K562 (cell line): ENCODE results near the gene SECISBP2. TPM values are rescaled to one million over a fixed set of nuclear protein-coding genes. Genes with fewer than 3 reads are reported as not detected.

Experiments
- AFF1 ChIP-seq, 2 experiments: fragments of 450-650 bp; IDR thresholded peaks; 2 replicates each; pipeline ENCODE4 v1.6.1; 2018; ENCODE audit warnings: mild to moderate bottlenecking in 2 of 2, low read depth in 1 of 2; ENCODE audit not compliant: partially characterized antibody in 2 of 2
- ATF4 ChIP-seq: fragments of 450-650 bp; formaldehyde crosslinking; IDR thresholded peaks from 2 replicates; pipeline ENCODE4 v1.4.0; 2022; ENCODE audit warnings: mild to moderate bottlenecking, moderate library complexity
- BRD9 ChIP-seq: fragments of 450-650 bp; IDR thresholded peaks from 2 replicates; pipeline ENCODE4 v1.6.1; 2018; ENCODE audit warnings: low read depth; ENCODE audit not compliant: partially characterized antibody
- MTA3 ChIP-seq: fragments of 450-650 bp; formaldehyde crosslinking; IDR thresholded peaks from 2 replicates; pipeline ENCODE4 v1.6.1; 2017; ENCODE audit warnings: mild to moderate bottlenecking, borderline replicate concordance
- POLR2B ChIP-seq: fragments of 450-650 bp; IDR thresholded peaks from 2 replicates; pipeline ENCODE4 v1.6.1; 2018; ENCODE audit warnings: low read depth; ENCODE audit not compliant: partially characterized antibody
- TAF15 ChIP-seq: fragments of 200-400 bp; formaldehyde crosslinking; IDR thresholded peaks from 2 replicates; pipeline ENCODE4 v1.6.1; 2017; ENCODE audit warnings: mild to moderate bottlenecking, low read depth, low read length, moderate library complexity
- ZFP91 ChIP-seq: sonication (generic); formaldehyde crosslinking; IDR thresholded peaks from 2 replicates; pipeline ENCODE4 v1.8.0; 2022; ENCODE audit warnings: mild to moderate bottlenecking, missing genetic modification reagents
- ZNF507 ChIP-seq: conservative IDR thresholded peaks from 2 replicates; pipeline ENCODE4 v1.6.1; 2017; ENCODE audit warnings: missing genetic modification characterization, missing compliant biosample characterization
- polyA plus RNA-seq, 8 experiments: library from polyadenylated mRNA; depleted of rRNA in 4 of 8; stranded (reverse) in 5 of 8; unstranded in 3 of 8; fragments of >200 nt; fragmentation: Nextera tagmentation in 2 of 8; fragmentation: Illumina TruSeq in 1 of 8; extraction: Ambion mirVana in 2 of 8; extraction: Trizol in 1 of 8; gene quantifications; 2 replicates each; pipeline versions ENCODE4 v1.2.1 to v1.2.3, GENCODE V29; 2011 to 2014; ENCODE audit warnings: inconsistent platforms in 1 of 8, missing spikeins in 1 of 8
- total RNA-seq, 7 experiments: library from RNA; depleted of rRNA in 6 of 7; stranded (reverse); fragments of >200 nt in 6 of 7; fragmentation: Illumina TruSeq in 2 of 7; extraction: Trizol in 2 of 7; gene quantifications; 2 replicates each; pipeline versions ENCODE4 v1.2.1 to v1.2.3, GENCODE V29; 2011 to 2021; ENCODE audit warnings: low replicate concordance in 1 of 7
- TF ChIP-seq, protein P1 (sequence below): fragments of 250-450 bp; sonication (Bioruptor Pico); IDR thresholded peaks from 2 replicates; pipeline ENCODE4 v1.4.0; 2020; ENCODE audit warnings: mild to moderate bottlenecking, moderate library complexity
- TF ChIP-seq, protein P2 (sequence below), 2 experiments: fragments of 150-350 bp in 1 of 2; IDR thresholded peaks; 2 replicates each; pipeline ENCODE4 v1.6.1; 2012 to 2016; ENCODE audit warnings: low read depth in 2 of 2, low read length in 2 of 2, mild to moderate bottlenecking in 1 of 2, moderate library complexity in 1 of 2

Gene SECISBP2
- total and polyA plus RNA-seq, 9 of the 15 experiments (the other 6 are each of a cell fraction or from before 2014, with no cell fraction given): 3.2 to 41.6 (median 26.1) TPM

- TF ChIP-seq, protein P1, sequence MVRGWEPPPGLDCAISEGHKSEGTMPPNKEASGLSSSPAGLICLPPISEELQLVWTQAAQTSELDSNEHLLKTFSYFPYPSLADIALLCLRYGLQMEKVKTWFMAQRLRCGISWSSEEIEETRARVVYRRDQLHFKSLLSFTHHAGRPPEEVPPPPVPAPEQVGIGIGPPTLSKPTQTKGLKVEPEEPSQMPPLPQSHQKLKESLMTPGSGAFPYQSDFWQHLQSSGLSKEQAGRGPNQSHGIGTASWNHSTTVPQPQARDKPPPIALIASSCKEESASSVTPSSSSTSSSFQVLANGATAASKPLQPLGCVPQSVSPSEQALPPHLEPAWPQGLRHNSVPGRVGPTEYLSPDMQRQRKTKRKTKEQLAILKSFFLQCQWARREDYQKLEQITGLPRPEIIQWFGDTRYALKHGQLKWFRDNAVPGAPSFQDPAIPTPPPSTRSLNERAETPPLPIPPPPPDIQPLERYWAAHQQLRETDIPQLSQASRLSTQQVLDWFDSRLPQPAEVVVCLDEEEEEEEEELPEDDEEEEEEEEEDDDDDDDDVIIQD (CRISPR knock-in tag): no peak
- TF ChIP-seq BRD9 (no peak), TAF15 (no peak), ZFP91 (CRISPR knock-in tag) (no peak), ZNF507 (tag) (no peak), ATF4 (CRISPR knock-in tag) (no peak), POLR2B (peak; percentile 80), AFF1 (IDR thresholded peaks at IDR 0.05; ENCODE audit: low read depth in 1 of 2, partially characterized antibody in 2 of 2) (no peak), MTA3 (peak; percentile 65; the same call in 1 of the 2 replicates)
- TF ChIP-seq, protein P2, sequence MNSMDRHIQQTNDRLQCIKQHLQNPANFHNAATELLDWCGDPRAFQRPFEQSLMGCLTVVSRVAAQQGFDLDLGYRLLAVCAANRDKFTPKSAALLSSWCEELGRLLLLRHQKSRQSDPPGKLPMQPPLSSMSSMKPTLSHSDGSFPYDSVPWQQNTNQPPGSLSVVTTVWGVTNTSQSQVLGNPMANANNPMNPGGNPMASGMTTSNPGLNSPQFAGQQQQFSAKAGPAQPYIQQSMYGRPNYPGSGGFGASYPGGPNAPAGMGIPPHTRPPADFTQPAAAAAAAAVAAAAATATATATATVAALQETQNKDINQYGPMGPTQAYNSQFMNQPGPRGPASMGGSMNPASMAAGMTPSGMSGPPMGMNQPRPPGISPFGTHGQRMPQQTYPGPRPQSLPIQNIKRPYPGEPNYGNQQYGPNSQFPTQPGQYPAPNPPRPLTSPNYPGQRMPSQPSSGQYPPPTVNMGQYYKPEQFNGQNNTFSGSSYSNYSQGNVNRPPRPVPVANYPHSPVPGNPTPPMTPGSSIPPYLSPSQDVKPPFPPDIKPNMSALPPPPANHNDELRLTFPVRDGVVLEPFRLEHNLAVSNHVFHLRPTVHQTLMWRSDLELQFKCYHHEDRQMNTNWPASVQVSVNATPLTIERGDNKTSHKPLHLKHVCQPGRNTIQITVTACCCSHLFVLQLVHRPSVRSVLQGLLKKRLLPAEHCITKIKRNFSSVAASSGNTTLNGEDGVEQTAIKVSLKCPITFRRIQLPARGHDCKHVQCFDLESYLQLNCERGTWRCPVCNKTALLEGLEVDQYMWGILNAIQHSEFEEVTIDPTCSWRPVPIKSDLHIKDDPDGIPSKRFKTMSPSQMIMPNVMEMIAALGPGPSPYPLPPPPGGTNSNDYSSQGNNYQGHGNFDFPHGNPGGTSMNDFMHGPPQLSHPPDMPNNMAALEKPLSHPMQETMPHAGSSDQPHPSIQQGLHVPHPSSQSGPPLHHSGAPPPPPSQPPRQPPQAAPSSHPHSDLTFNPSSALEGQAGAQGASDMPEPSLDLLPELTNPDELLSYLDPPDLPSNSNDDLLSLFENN (IDR thresholded peaks at IDR 0.05; ENCODE audit: low read depth in 2 of 2, low read length in 2 of 2): no peak; a peak in 1 of 4 replicates
Observed at GRCh38 chr9:89318123-89319014, at the start of gene SECISBP2 (continued).
